Right lung (tissue), 5 donors: ENCODE data around the gene PHB1. TPM values are rescaled to one million over a fixed set of nuclear protein-coding genes. Genes with fewer than 3 reads are reported as not detected.
A peak's percentile ranks its signal among the peaks of the same experiment; 100 is the strongest.
"Not testable (repeated sequence)": the region's sequence is repeated elsewhere in the genome, so short reads cannot be mapped to it uniquely, and the experiment has no call there.

Source experiments
- DNase-seq, 2 donors: peaks; one replicate each; pipeline ENCODE4 v3.0.0-alpha.2; 2013
- polyA plus RNA-seq, 5 donors: library from polyadenylated mRNA; unstranded; fragments of 120-200 nt; gene quantifications; one replicate each; pipeline versions ENCODE4 v1.2.1 to v1.2.3, GENCODE V29; 2013; ENCODE audit warnings: inconsistent platforms in 1 of 5, low replicate concordance in 1 of 5; ENCODE audit not compliant: insufficient read length in 5 of 5, insufficient read depth in 1 of 5

PHB1 gene
- polyA plus RNA-seq, 5 donors: 164 to 189 (median 167) TPM

- DNase-seq: no peak
Measured at GRCh38 chr17:49381793-49382192, 32.9 kb downstream of the PHB1 start.

DNA sequence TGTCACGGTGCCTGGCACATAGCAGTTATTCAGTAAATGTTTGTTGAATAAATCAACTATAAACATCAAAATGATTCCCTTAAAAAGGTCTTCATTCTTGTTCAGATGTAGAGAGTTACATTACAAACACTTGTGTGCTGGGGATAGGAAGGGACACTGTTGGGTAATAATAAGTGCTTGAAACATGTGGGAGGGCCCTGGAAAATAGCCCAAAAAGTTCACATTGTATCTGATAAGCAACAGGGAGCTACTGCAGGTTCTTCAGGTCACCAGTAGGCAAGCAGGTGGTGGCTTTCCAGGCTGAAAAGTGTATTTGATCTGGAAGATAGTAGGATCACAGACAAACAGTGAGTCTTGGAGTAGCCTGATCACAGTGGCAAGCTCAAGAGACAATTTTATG lies 33.6 kb downstream of the PHB1 start:
- no peak for DNase-seq

DNA sequence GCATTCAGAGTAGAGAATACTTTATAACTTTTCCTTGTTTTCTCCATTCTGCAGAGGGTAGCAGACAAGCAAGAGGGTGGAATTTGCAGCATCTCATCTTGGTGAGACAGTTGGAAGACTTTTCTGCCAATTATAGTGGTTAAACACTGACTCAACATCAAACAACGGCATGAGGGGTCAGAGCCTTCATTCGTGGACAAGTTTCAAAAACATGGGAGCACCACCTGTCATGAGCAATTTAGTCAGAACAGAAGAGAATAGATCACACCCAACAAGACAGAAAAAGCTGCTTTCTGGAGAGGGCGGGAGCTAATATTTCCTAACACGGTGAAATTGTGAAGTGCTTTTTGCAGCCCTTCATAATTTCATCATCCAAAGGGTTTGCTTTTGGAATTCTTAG lies 34.8 kb downstream of the PHB1 start:
- DNase-seq: no peak

DNA sequence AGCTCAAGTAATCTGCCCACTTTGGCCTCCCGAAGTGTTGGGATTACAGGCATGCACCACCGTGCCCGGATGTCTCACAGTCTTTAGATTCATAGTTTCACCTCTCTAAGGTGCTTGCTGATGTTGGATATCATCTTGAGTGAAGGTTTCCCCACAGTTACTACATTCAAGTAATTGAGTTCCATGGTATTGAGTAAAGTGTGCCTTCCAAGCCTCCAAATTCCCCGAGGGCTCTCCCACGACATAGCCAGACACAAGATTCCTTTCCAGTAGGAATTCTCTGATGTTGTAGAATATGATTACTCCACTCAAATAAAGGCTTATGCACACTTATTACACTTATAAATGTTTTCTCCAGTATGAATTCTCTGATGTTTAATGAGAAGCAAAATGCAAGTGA lies 36.4 kb downstream of the PHB1 start:
- DNase-seq: no peak

- no peak for DNase-seq
Measured at GRCh38 chr17:49375544-49375943, 39.1 kb downstream of the PHB1 start.

DNA sequence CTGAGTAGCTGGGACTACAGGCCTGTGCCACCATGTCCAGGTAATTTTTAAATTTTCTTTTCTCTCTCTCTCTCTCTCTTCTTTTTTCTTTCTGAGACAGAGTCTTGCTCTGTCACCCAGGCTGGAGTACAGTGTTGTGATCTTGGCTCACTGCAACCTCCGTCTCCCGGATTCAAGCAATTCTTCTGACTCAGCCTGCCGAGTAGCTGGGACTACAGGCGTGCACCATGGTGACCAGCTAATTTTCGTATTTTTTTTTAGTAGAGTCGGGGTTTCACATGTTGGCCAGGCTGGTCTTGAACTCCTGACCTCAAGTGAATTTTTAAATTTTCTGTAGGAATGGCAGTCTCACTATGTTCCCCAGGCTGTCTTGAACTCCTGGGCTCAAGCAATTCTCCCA lies 41.6 kb downstream of the PHB1 start:
- no peak for DNase-seq

DNA sequence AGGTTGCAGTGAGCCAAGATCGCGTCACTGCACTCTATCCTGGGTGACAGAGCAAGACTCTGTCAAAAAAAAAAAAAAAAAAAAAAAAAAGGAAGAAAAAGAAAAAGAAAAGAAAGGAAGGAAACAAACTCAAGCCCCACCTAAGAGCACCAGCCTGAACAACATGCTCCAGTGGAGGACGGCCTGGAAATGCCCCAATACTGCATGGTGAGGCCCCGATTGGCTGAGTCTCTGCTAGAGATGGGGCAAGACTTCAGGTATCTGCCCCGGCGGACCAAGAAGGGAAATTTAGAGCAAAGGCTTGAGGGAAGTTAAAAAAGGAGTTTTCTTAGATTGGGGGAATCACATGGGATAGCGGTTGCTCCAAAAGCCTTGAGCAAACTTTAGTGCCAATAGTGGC lies 42.3 kb downstream of the PHB1 start:
- no peak for DNase-seq

DNA sequence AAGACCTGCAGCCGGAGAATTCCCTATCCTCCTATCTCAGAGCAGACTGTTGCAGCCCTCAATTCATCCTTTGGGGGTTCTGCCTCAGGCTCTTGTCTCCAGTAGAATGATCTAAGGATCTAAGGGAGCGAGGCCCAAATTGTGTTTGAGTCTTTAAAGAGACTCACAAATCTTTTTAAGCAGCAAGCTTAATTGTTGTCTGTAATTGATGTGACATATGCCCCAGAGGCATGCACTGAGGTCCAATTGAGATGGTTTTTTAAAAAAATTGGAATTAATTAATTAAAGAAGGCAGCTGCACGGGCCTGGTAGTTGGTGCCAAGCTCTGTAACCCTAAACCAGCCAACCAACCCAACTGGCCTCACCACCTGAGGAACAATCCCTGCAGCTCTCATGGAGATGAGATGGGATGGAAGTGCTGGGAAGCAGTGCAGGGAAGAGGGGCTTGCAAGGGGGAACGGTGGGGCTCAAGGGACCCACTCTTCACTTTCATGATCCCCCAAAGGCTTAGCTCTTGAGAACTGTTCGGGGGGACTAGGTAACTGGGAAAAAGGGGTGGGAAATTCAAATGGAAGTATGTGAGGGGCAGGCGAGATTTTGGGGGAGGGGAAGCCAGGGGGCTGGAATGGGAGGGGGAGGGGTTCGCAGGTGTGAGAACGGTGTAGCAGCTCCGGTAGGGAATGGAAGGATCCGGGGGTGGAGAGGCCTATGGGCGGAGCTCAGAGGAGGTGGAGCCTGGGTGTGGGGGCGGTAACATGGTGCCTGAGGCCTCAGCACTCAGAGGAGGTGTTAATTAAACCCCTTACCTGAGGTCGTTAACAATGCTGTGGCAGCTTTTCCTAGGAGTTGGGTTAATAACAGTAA lies 43.5 kb downstream of the PHB1 start:
- no peak for DNase-seq

DNA sequence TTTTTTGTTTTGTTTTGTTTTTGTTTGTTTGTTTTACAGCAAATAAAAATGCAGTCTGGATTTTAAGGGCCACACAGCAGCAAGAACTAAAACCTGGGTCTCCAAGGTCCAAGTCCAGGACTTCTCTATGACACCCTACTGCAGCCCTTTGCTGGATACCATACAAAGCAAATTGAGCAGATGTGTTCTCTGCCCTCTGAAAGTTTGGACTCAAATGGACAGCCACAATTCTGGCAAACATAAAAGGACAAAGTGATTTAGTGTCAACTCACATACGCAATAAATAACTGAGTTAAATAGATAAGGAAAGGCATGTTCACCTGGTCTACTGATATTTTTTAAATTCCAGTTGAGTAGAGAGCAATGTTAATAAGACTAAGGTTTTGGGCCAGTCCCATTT lies 44.9 kb downstream of the PHB1 start:
- no peak for DNase-seq

DNA sequence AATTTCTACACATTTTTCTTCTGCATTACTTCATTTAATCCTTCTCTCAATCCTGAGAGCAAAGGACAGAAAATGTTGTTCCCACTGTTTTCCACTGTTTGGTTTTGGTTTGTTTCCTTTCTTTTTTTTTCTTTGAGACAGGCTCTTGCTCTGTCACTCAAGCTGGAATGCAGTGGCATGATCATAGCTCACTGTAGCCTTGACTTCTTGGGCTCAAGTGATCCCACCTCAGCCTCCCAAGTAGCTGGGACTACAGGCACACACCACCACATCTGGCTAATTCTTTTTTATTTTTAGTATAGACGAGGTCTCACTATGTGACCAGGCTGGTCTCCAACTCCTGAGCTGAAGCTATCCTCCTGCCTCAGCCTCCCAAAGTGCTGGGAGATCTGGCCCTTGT lies 45.6 kb downstream of the PHB1 start:
- DNase-seq: no peak

- no peak for DNase-seq
Measured at GRCh38 chr17:49365667-49366066, 49.0 kb downstream of the PHB1 start.

DNA sequence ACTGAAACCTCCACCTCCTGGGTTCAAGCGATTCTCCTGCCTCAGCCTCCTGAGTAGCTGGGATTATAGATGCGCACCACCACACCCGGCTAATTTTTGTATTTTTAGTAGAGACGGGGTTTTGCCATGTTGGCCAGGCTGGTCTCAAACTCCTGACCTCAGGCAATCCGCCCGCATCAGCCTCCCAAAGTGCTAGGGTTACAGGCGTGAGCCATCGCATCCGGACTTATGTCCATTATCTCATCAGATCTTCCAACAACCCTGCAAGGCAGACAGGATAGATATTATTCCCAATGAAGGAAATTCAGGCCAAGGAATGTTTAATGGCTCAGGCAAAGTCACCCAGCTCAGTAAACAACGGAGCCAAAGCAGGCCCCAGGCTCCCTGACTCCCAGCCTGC lies 49.6 kb downstream of the PHB1 start:
- not testable (repeated sequence) for DNase-seq

GRCh38 chr17:49364119-49364518 lies 50.6 kb downstream of the PHB1 start:
- DNase-seq: no peak

GRCh38 chr17:49363251-49363650 lies 51.4 kb downstream of the PHB1 start:
- DNase-seq: no peak

- no peak for DNase-seq
Measured at GRCh38 chr17:49362723-49363117, 52.0 kb downstream of the PHB1 start.

GRCh38 chr17:49361902-49362722 lies 52.6 kb downstream of the PHB1 start, which contains the start of gene ZNF652:
ZNF652 (minus strand) TSS chr17:49362250; CDS start chr17:49317725, 44,525 bp downstream.
- peak; percentile 91 to 92 for DNase-seq

GRCh38 chr17:49361129-49361901 lies 53.4 kb downstream of the PHB1 start:
- DNase-seq: no peak

GRCh38 chr17:49360796-49361128 lies 53.9 kb downstream of the PHB1 start:
- no peak for DNase-seq

GRCh38 chr17:49359990-49360795 lies 54.5 kb downstream of the PHB1 start:
- DNase-seq: no peak

DNA sequence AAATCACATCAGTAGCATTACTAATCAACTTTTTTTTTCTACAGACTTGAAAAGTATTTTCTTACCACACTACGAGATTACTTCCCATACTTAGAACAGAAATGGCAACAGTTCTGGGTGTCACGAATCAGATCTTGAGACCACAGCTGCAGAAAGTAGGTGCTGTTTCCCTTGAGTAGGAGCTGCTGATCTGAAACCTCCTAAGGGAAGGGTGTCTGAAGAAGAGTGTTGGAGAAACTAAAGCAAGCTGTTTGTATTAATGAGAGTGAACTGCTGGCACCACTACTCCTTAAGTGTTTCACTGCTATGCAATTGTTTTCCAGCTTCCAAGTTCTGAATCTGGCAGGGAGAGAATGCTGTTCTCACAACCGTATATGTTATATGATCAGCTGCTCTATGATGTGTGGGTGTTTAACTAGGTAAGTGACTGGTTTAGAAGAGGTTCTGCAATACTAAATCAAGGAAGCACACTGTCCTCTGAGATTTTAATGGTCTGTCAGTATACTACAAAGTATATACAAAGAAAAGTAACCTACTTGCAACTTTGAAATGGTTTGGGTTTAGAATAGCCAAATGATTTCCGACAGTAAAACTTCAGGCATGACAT lies 55.9 kb downstream of the PHB1 start:
- no peak for DNase-seq

GRCh38 chr17:49357516-49357915 lies 57.2 kb downstream of the PHB1 start:
- DNase-seq: no peak
